Ascending aorta (tissue), 2 donors: ENCODE data around the gene DRD2. TPM values are rescaled to one million over a fixed set of nuclear protein-coding genes. Genes with fewer than 3 reads are reported as not detected.

ENCODE experiments used
- DNase-seq, 2 donors: peaks; one replicate each; pipeline ENCODE4 v3.0.0-alpha.2; 2019; ENCODE audit warnings: low spot score in 2 of 2
- H3K27ac ChIP-seq, 2 donors: fragments of 200-600 bp; sonication (generic); one replicate each; pipeline ENCODE4 v1.5.1; 2016 to 2017; ENCODE audit warnings: mild to moderate bottlenecking in 1 of 2
- H3K27me3 ChIP-seq: fragments of 200-600 bp; sonication (generic); one replicate; pipeline ENCODE4 v1.5.1; 2017
- H3K36me3 ChIP-seq, 2 donors: fragments of 200-600 bp; sonication (generic); one replicate each; pipeline ENCODE4 v1.5.1; 2016
- H3K4me1 ChIP-seq, 2 donors: fragments of 200-600 bp; sonication (generic); one replicate each; pipeline ENCODE4 v1.5.1; 2016 to 2017; ENCODE audit warnings: mild to moderate bottlenecking in 1 of 2
- H3K4me3 ChIP-seq, 2 donors: fragments of 200-600 bp; sonication (generic); one replicate each; pipeline ENCODE4 v1.5.1; 2016 to 2017; ENCODE audit warnings: mild to moderate bottlenecking in 1 of 2
- H3K9me3 ChIP-seq, 2 donors: fragments of 200-600 bp; sonication (generic); one replicate each; pipeline ENCODE4 v1.5.1; 2016
- CTCF ChIP-seq, 3 experiments: fragments of 200-600 bp in 2 of 3; fragments of 450-650 bp in 1 of 3; sonication (generic) in 2 of 3; IDR thresholded peaks; one replicate each; pipeline ENCODE4 v1.5.1; 2016 to 2019; ENCODE audit warnings: antibody characterized with exemption in 3 of 3, mild to moderate bottlenecking in 1 of 3, moderate library complexity in 1 of 3
- intact Hi-C: fragments of 100-400 bp; cut with DNase I; formaldehyde crosslinking; loops from one replicate; pipeline ENCODE4 v1.15.1; 2023
- total RNA-seq: library from RNA; depleted of rRNA; stranded (reverse); fragments of >200 nt; gene quantifications from one replicate; pipeline ENCODE4 v1.1.0, GENCODE V29; 2016

The DRD2 gene
- total RNA-seq, 1 donor from 2014 or later: not detected

GRCh38 chr11:113496026-113496651, 20.9 kb upstream of the DRD2 start:
- TF ChIP-seq CTCF (IDR thresholded peaks at IDR 0.05): no peak
- intact Hi-C loops: no loop called here
- Histone ChIP-seq H3K9me3 (no peaks in the 10 kb centered on the region), H3K27ac (no peak overlapping the region), H3K4me3 (no peak overlapping the region), H3K4me1 (no peaks in the 10 kb centered on the region), H3K27me3 (no peaks in the 10 kb centered on the region), H3K36me3 (no peaks in the 10 kb centered on the region)
- no peak for DNase-seq

- no peaks in the 10 kb centered on the region for H3K9me3 ChIP-seq
- no peaks in the 10 kb centered on the region for H3K36me3 ChIP-seq
- no peaks in the 10 kb centered on the region for H3K27me3 ChIP-seq
- no peak for TF ChIP-seq CTCF (IDR thresholded peaks at IDR 0.05)
- DNase-seq: no peak
- no peak overlapping the region for H3K27ac ChIP-seq
- H3K4me3 ChIP-seq: no peak overlapping the region
- intact Hi-C loops: no loop called here
- H3K4me1 ChIP-seq: no peaks in the 10 kb centered on the region
Observed at GRCh38 chr11:113494021-113494420, 18.8 kb upstream of the DRD2 start.

GRCh38 chr11:113493206-113493605, 18.0 kb upstream of the DRD2 start:
- no peaks in the 10 kb centered on the region for H3K27me3 ChIP-seq
- DNase-seq: no peak
- no peak for TF ChIP-seq CTCF (IDR thresholded peaks at IDR 0.05)
- no peak overlapping the region for H3K27ac ChIP-seq
- intact Hi-C loops: no loop called here
- H3K4me3 ChIP-seq: no peak overlapping the region
- no peaks in the 10 kb centered on the region for H3K36me3 ChIP-seq
- H3K4me1 ChIP-seq: no peaks in the 10 kb centered on the region
- no peaks in the 10 kb centered on the region for H3K9me3 ChIP-seq

- Histone ChIP-seq H3K27ac (no peak overlapping the region), H3K27me3 (no peaks in the 10 kb centered on the region), H3K4me3 (no peak overlapping the region), H3K4me1 (no peaks in the 10 kb centered on the region), H3K36me3 (no peaks in the 10 kb centered on the region), H3K9me3 (no peaks in the 10 kb centered on the region)
- no peak for DNase-seq
- no peak for TF ChIP-seq CTCF (IDR thresholded peaks at IDR 0.05)
- intact Hi-C loops: no loop called here
Observed at GRCh38 chr11:113488931-113489351, 13.7 kb upstream of the DRD2 start.

GRCh38 chr11:113487622-113488021, 12.4 kb upstream of the DRD2 start:
- intact Hi-C loops: no loop called here
- no peak overlapping the region for H3K4me3 ChIP-seq
- no peak for TF ChIP-seq CTCF (IDR thresholded peaks at IDR 0.05)
- no peaks in the 10 kb centered on the region for H3K36me3 ChIP-seq
- H3K27ac ChIP-seq: no peak overlapping the region
- no peaks in the 10 kb centered on the region for H3K27me3 ChIP-seq
- H3K4me1 ChIP-seq: no peaks in the 10 kb centered on the region
- DNase-seq: no peak
- no peaks in the 10 kb centered on the region for H3K9me3 ChIP-seq

GRCh38 chr11:113484223-113484622, 9.0 kb upstream of the DRD2 start:
- intact Hi-C loops: no loop called here
- no peak for TF ChIP-seq CTCF (IDR thresholded peaks at IDR 0.05)
- no peaks in the 10 kb centered on the region for H3K36me3 ChIP-seq
- no peaks in the 10 kb centered on the region for H3K9me3 ChIP-seq
- no peak for DNase-seq
- no peak overlapping the region for H3K27ac ChIP-seq
- no peaks in the 10 kb centered on the region for H3K4me1 ChIP-seq
- H3K27me3 ChIP-seq: no peaks in the 10 kb centered on the region
- H3K4me3 ChIP-seq: no peak overlapping the region
